Ovary (tissue), 9 donors: ENCODE data around the gene AMBP. TPM values are rescaled to one million over a fixed set of nuclear protein-coding genes. Genes with fewer than 3 reads are reported as not detected.
"Not testable (repeated sequence)": the region's sequence is repeated elsewhere in the genome, so short reads cannot be mapped to it uniquely, and the experiment has no call there.

ENCODE experiments used
- DNase-seq, 5 donors: peaks; one replicate each; pipeline ENCODE4 v3.0.0-alpha.2; 2019 to 2020
- H3K27ac ChIP-seq, 2 donors: fragments of 200-600 bp; one replicate each; pipeline versions ENCODE4 v1.5.1 to v1.8.0; 2019 to 2022
- H3K27me3 ChIP-seq: fragments of 200-600 bp; one replicate; pipeline ENCODE4 v1.8.0; 2022
- H3K36me3 ChIP-seq: fragments of 200-600 bp; sonication (generic); one replicate; pipeline ENCODE4 v1.5.1; 2019
- H3K4me1 ChIP-seq: one replicate; pipeline ENCODE4 v1.8.1; 2013; ENCODE audit warnings: mild to moderate bottlenecking, moderate library complexity; ENCODE audit not compliant: insufficient read depth
- H3K4me3 ChIP-seq: fragments of 200-600 bp; sonication (generic); one replicate; pipeline ENCODE4 v1.5.1; 2017
- H3K9me3 ChIP-seq, 2 donors: fragments of 200-600 bp in 1 of 2; sonication (generic) in 1 of 2; one replicate each; pipeline versions ENCODE4 v1.5.1 to v1.8.1; 2013 to 2019; ENCODE audit warnings: mild to moderate bottlenecking in 1 of 2, moderate library complexity in 1 of 2
- CTCF ChIP-seq, 3 donors: fragments of 450-650 bp in 2 of 3; fragments of 200-600 bp in 1 of 3; IDR thresholded peaks; one replicate each; pipeline versions ENCODE4 v1.5.1 to v1.8.0; 2016 to 2022; ENCODE audit warnings: antibody characterized with exemption in 3 of 3, mild to moderate bottlenecking in 1 of 3
- EP300 ChIP-seq: sonication (generic); formaldehyde crosslinking; IDR thresholded peaks from one replicate; pipeline ENCODE4 v1.6.1; 2017; ENCODE audit warnings: antibody characterized with exemption
- POLR2A ChIP-seq: fragments of 450-650 bp; IDR thresholded peaks from one replicate; pipeline ENCODE4 v1.6.1; 2017; ENCODE audit warnings: antibody characterized with exemption, mild to moderate bottlenecking, moderate library complexity
- WGBS, 3 donors: extraction: QIAGEN DNeasy Blood & Tissue Kit in 1 of 3; methylation state at CpG; one replicate each; pipeline versions ENCODE4 v1.1.5 to v1.1.7; 2013 to 2017; 5-methylcytosine and 5-hydroxymethylcytosine counted together
- intact Hi-C, 4 donors: fragments of 100-400 bp; cut with DNase I; formaldehyde crosslinking; loops; one replicate each; pipeline versions ENCODE4 v1.11.0 to v1.15.1; 2022 to 2023
- polyA plus RNA-seq, 2 donors: library from polyadenylated mRNA; stranded (reverse); fragments of 200-250 nt in 1 of 2; fragments of 350-450 nt in 1 of 2; fragmentation: Illumina TruSeq in 1 of 2; extraction: RNeasy Lipid Tissue Mini Kit (QIAGEN cat#74804) in 1 of 2; gene quantifications; one replicate each; pipeline ENCODE4 v1.2.3, GENCODE V29; 2013 to 2014
- total RNA-seq, 7 donors: library from RNA; depleted of rRNA in 2 of 7; stranded (reverse); fragments of >200 nt in 2 of 7; fragmentation: NEBNext Ultra II Directional in 3 of 7; extraction: Animal tissue kit (Norgen Biotek cat#: 25700) in 3 of 7; gene quantifications; one replicate each; pipeline versions ENCODE4 v1.1.0 to v1.2.4, GENCODE V29; 2016 to 2023
- donor health status: DM: no; HTN: no; CAD: no; lungs with moderate emphysema.
- donor health status: DM: no; HTN: no; CAD: no.
- donor health status: Bipolar disorder and iron deficiency.
- donor health status: DM: yes; HTN: yes; CAD: no.
- donor health status: DM: no; HTN: no; CAD: no.
- donor health status: DM: yes; HTN: yes; CAD: no.

Gene AMBP
- total and polyA plus RNA-seq, 9 donors, result 0.15 to 3.9 (median 0.62) TPM; not detected in 3

GRCh38 chr9:114086607-114087006 is 8.5 kb upstream of the AMBP start:
- no peak overlapping the region for H3K27ac ChIP-seq
- H3K27me3 ChIP-seq, result no peaks in the 10 kb centered on the region
- no peaks in the 10 kb centered on the region for H3K36me3 ChIP-seq
- DNase-seq, result no peak
- H3K4me3 ChIP-seq, result no peak overlapping the region
- TF ChIP-seq CTCF (IDR thresholded peaks at IDR 0.05), result no peak
- no peak for TF ChIP-seq POLR2A
- TF ChIP-seq EP300, result no peak
- WGBS, 3 donors, result 89 to 96% (median 93%) methylated on average over 4 of the region's 4 CpGs
- H3K9me3 ChIP-seq, result no peaks in the 10 kb centered on the region
- intact Hi-C loops, result no loop called here
- no peaks in the 10 kb centered on the region for H3K4me1 ChIP-seq

- Histone ChIP-seq H3K4me1 (no peaks in the 10 kb centered on the region), H3K27ac (no peak overlapping the region), H3K27me3 (no peaks in the 10 kb centered on the region), H3K36me3 (no peaks in the 10 kb centered on the region), H3K9me3 (no peaks in the 10 kb centered on the region), H3K4me3 (no peak overlapping the region)
- intact Hi-C loops, result no loop called here
- 94 to 95% (median 94%) methylated on average over 6 of the region's 6 CpGs for WGBS, 3 donors
- DNase-seq, result no peak
- TF ChIP-seq POLR2A (no peak), EP300 (no peak)
Measured at GRCh38 chr9:114086009-114086408, 7.9 kb upstream of the AMBP start.

GRCh38 chr9:114085387-114085789 is 7.3 kb upstream of the AMBP start:
- H3K9me3 ChIP-seq, result no peaks in the 10 kb centered on the region
- WGBS, 3 donors, result 94 to 95% (median 94%) methylated on average over 9 of the region's 9 CpGs
- no peak overlapping the region for H3K27ac ChIP-seq
- no peak overlapping the region for H3K4me3 ChIP-seq
- H3K4me1 ChIP-seq, result no peaks in the 10 kb centered on the region
- TF ChIP-seq EP300, result no peak
- no peak for TF ChIP-seq POLR2A
- no peak for TF ChIP-seq CTCF (IDR thresholded peaks at IDR 0.05)
- no peaks in the 10 kb centered on the region for H3K36me3 ChIP-seq
- H3K27me3 ChIP-seq, result no peaks in the 10 kb centered on the region
- intact Hi-C loops, result no loop called here
- DNase-seq, result no peak

GRCh38 chr9:114084282-114085073 is 6.4 kb upstream of the AMBP start:
- Histone ChIP-seq H3K36me3 (no peaks in the 10 kb centered on the region), H3K9me3 (no peaks in the 10 kb centered on the region), H3K4me1 (no peaks in the 10 kb centered on the region), H3K27me3 (no peaks in the 10 kb centered on the region), H3K27ac (no peak overlapping the region), H3K4me3 (no peak overlapping the region)
- DNase-seq, result no peak
- WGBS, 3 donors, result 67 to 75% (median 69%) methylated on average over 11 of the region's 11 CpGs
- intact Hi-C loops, result loop anchor here in 3 of 4 donors (5.0 kb wide), 2 partner anchors 203 to 208 kb away; no protein-coding TSS in a partner anchor
- TF ChIP-seq CTCF (IDR thresholded peaks at IDR 0.05), result no peak

GRCh38 chr9:114083666-114084065 is 5.6 kb upstream of the AMBP start:
- intact Hi-C loops, result loop anchor here (2.0 to 5.0 kb wide), 3 partner anchors 204 to 209 kb away; no protein-coding TSS in a partner anchor
- DNase-seq, result no peak
- WGBS, 3 donors, result 91 to 94% (median 93%) methylated on average over 6 of the region's 6 CpGs

GRCh38 chr9:114082763-114083412 is 4.8 kb upstream of the AMBP start:
- H3K4me3 ChIP-seq, H3K27me3 ChIP-seq, H3K4me1 ChIP-seq, H3K27ac ChIP-seq, H3K36me3 ChIP-seq, H3K9me3 ChIP-seq, DNase-seq: not testable (repeated sequence)
- intact Hi-C loops, result loop anchor here (2.0 to 5.0 kb wide), 3 partner anchors 204 to 209 kb away; no protein-coding TSS in a partner anchor
- 32 to 46% (median 45%) methylated on average over 13 of the region's 13 CpGs for WGBS, 3 donors

More at GRCh38 chr9:114083666-114084065, 5.6 kb upstream of the AMBP start:
- TF ChIP-seq POLR2A, result no peak
- TF ChIP-seq EP300, result no peak
- TF ChIP-seq CTCF (IDR thresholded peaks at IDR 0.05), result no peak
- H3K4me3 ChIP-seq, result no peak overlapping the region
- H3K27ac ChIP-seq, result no peak overlapping the region
- H3K9me3 ChIP-seq, result no peaks in the 10 kb centered on the region
- H3K27me3 ChIP-seq, result no peaks in the 10 kb centered on the region
- no peaks in the 10 kb centered on the region for H3K4me1 ChIP-seq
- H3K36me3 ChIP-seq, result no peaks in the 10 kb centered on the region
